GM12878 (cell line): Measurements from ENCODE around the gene OPRM1. TPM values are rescaled to one million over a fixed set of nuclear protein-coding genes. Genes with fewer than 3 reads are reported as not detected.

Source experiments
- ATAC-seq: fragments of 200-7000 bp; cut with Tn5 transposase; 3 replicates; pipeline ENCODE4 v1.9.1; 2020; ENCODE audit warnings: mild to moderate bottlenecking, moderate library complexity
- BruUV-seq: library from RNA; stranded (reverse); fragments of 400-500 nt; replicated peaks from 2 replicates; lab custom pipeline; 2021; lab: Mats Ljungman, UMichigan
- CTCF ChIA-PET: fragments of 300-600 bp; sonication (Branson Sonifier 250); formaldehyde crosslinking; extraction: SDS; loops from one replicate; lab custom pipeline; 2021; ENCODE audit warnings: inconsistent platforms; lab: Yijun Ruan, JAX
- POLR2A ChIA-PET: fragments of 350-600 bp; formaldehyde crosslinking; extraction: SDS; loops from one replicate; lab custom pipeline; 2021; ENCODE audit warnings: inconsistent platforms; lab: Charles Lee
- RAD21 ChIA-PET: fragments of 300-600 bp; sonication (Branson Sonifier 250); formaldehyde crosslinking; loops from one replicate; lab custom pipeline; 2023; ENCODE audit warnings: antibody characterized with exemption; ENCODE audit not compliant: unreplicated experiment; lab: Charles Lee
- SMC1A ChIA-PET: fragments of 300-600 bp; sonication (Branson Sonifier 250); formaldehyde crosslinking; loops from one replicate; lab custom pipeline; 2023; ENCODE audit not compliant: unreplicated experiment, uncharacterized antibody; lab: Charles Lee
- DNase-seq: peaks from one replicate; pipeline ENCODE4 v3.0.0-alpha.2; 2011; ENCODE audit warnings: low read depth, low spot score
- FAIRE-seq: peaks from 3 replicates; lab custom pipeline; 2011; peaks lifted over from hg19 to GRCh38; lab: Jason Lieb, UNC
- H2AFZ ChIP-seq: 2 replicates; pipeline ENCODE4 v1.6.0; 2011; ENCODE audit warnings: low read depth, low read length, control low read depth; ENCODE audit not compliant: control insufficient read depth
- H3K27ac ChIP-seq: 2 replicates; pipeline ENCODE4 v1.5.1; 2011; ENCODE audit warnings: control low read depth; ENCODE audit not compliant: control insufficient read depth, insufficient read depth
- H3K27me3 ChIP-seq, 2 experiments: replicated peaks in 1 of 2; 2 replicates each; pipeline versions ENCODE4 v1.6.0 to v1.6.1; 2011; ENCODE audit warnings: low read length in 1 of 2; ENCODE audit not compliant: control insufficient read depth in 2 of 2, insufficient read depth in 2 of 2
- H3K36me3 ChIP-seq, 2 experiments: 2 replicates each; pipeline ENCODE4 v1.5.1; 2011; ENCODE audit warnings: low read length in 1 of 2; ENCODE audit not compliant: control insufficient read depth in 2 of 2, insufficient read depth in 2 of 2
- H3K4me1 ChIP-seq: 2 replicates; pipeline ENCODE4 v1.6.1; 2011; ENCODE audit warnings: mild to moderate bottlenecking, low read length, moderate library complexity, mixed read lengths; ENCODE audit not compliant: control insufficient read depth, insufficient read depth
- H3K4me2 ChIP-seq: 2 replicates; pipeline ENCODE4 v1.6.0; 2011; ENCODE audit warnings: control low read depth; ENCODE audit not compliant: control insufficient read depth, insufficient read depth
- H3K4me3 ChIP-seq: fragments of 200-600 bp; sonication (generic); 2 replicates; pipeline ENCODE4 v1.5.1; 2016
- H3K79me2 ChIP-seq: 2 replicates; pipeline ENCODE4 v1.6.0; 2011; ENCODE audit warnings: low read length; ENCODE audit not compliant: control insufficient read depth, insufficient read depth
- H3K9ac ChIP-seq: 2 replicates; pipeline ENCODE4 v1.8.0; 2011; ENCODE audit warnings: low read length, control low read depth, mixed read lengths; ENCODE audit not compliant: control insufficient read depth, insufficient read depth
- H3K9me3 ChIP-seq: replicated peaks from 3 replicates; pipeline ENCODE4 v1.5.1; 2011; ENCODE audit warnings: mild to moderate bottlenecking, low read length; ENCODE audit not compliant: control insufficient read depth, insufficient read depth
- H4K20me1 ChIP-seq: 2 replicates; pipeline ENCODE4 v1.6.0; 2011; ENCODE audit not compliant: control insufficient read depth, insufficient read depth
- E2F8 ChIP-seq: fragments of 450-650 bp; IDR thresholded peaks from 2 replicates; pipeline ENCODE4 v1.6.1; 2018; ENCODE audit warnings: mild to moderate bottlenecking, low read depth, moderate library complexity; ENCODE audit not compliant: partially characterized antibody
- EZH2 ChIP-seq: IDR thresholded peaks from 2 replicates; pipeline ENCODE4 v1.6.1; 2012; ENCODE audit warnings: low read depth, mild to moderate bottlenecking, control low read depth, inconsistent platforms, low read length, borderline replicate concordance; ENCODE audit not compliant: control insufficient read depth
- KLF5 ChIP-seq: fragments of 450-650 bp; IDR thresholded peaks from 2 replicates; pipeline ENCODE4 v1.6.1; 2014; ENCODE audit warnings: mild to moderate bottlenecking; ENCODE audit not compliant: partially characterized antibody
- PAX8 ChIP-seq: fragments of 450-650 bp; IDR thresholded peaks from 2 replicates; pipeline ENCODE4 v1.6.1; 2017; ENCODE audit warnings: mild to moderate bottlenecking, moderate library complexity
- POLR2AphosphoS5 ChIP-seq: IDR thresholded peaks from 2 replicates; pipeline ENCODE4 v1.6.1; 2011; ENCODE audit warnings: mild to moderate bottlenecking, low read length, inconsistent platforms
- WRNIP1 ChIP-seq: IDR thresholded peaks from 2 replicates; pipeline ENCODE4 v1.6.1; 2011; ENCODE audit warnings: low read depth, low read length, improper control_type of control experiment, borderline replicate concordance
- ZNF274 ChIP-seq: IDR thresholded peaks from one replicate; pipeline ENCODE4 v1.8.0; 2011; ENCODE audit not compliant: insufficient read length, insufficient read depth
- WGBS: methylation state at CpG from one replicate; pipeline ENCODE4 v1.1.6; 2016; ENCODE audit warnings: low lambda C conversion rate; ENCODE audit not compliant: insufficient replicate concordance, insufficient coverage; ENCODE audit errors: missing lambda C conversion rate; 5-methylcytosine and 5-hydroxymethylcytosine counted together
- in situ Hi-C: fragments of 300-500 bp; cut with MboI; formaldehyde crosslinking; loops from 9 replicates; pipeline ENCODE4 v1.14.3; 2018; ENCODE audit warnings: mixed read lengths
- intact Hi-C: fragments of 100-400 bp; cut with micrococcal nuclease; formaldehyde crosslinking; loops from one replicate; pipeline ENCODE4 v1.14.2; 2022; ENCODE audit not compliant: unreplicated experiment
- polyA plus RNA-seq, 11 experiments: library from polyadenylated mRNA; depleted of rRNA in 4 of 11; unstranded in 6 of 11; stranded (reverse) in 5 of 11; fragments of >200 nt; fragmentation: Nextera tagmentation in 4 of 11; fragmentation: Illumina TruSeq in 1 of 11; extraction: Ambion mirVana in 4 of 11; extraction: Trizol in 1 of 11; gene quantifications; 1 replicate in 1 of 11; 2 replicates in 10 of 11; pipeline versions ENCODE4 v1.2.1 to v1.2.3, GENCODE V29; 2011 to 2016; ENCODE audit warnings: inconsistent platforms in 2 of 11, missing spikeins in 2 of 11, low read depth in 1 of 11
- total RNA-seq, 4 experiments: library from RNA; depleted of rRNA in 3 of 4; stranded (reverse); fragments of >200 nt in 3 of 4; fragmentation: Illumina TruSeq in 1 of 4; extraction: Trizol in 1 of 4; gene quantifications; 2 replicates each; pipeline versions ENCODE4 v1.2.1 to v1.2.3, GENCODE V29; 2013 to 2021
- TF ChIP-seq, protein P1 (sequence below): fragments of 450-650 bp; IDR thresholded peaks from 2 replicates; pipeline ENCODE4 v1.6.1; 2017; ENCODE audit warnings: mild to moderate bottlenecking, moderate library complexity

Gene OPRM1
- total and polyA plus RNA-seq, 10 of the 15 experiments (the other 5 are each of a cell fraction or from before 2014, with no cell fraction given) = not detected

DNA sequence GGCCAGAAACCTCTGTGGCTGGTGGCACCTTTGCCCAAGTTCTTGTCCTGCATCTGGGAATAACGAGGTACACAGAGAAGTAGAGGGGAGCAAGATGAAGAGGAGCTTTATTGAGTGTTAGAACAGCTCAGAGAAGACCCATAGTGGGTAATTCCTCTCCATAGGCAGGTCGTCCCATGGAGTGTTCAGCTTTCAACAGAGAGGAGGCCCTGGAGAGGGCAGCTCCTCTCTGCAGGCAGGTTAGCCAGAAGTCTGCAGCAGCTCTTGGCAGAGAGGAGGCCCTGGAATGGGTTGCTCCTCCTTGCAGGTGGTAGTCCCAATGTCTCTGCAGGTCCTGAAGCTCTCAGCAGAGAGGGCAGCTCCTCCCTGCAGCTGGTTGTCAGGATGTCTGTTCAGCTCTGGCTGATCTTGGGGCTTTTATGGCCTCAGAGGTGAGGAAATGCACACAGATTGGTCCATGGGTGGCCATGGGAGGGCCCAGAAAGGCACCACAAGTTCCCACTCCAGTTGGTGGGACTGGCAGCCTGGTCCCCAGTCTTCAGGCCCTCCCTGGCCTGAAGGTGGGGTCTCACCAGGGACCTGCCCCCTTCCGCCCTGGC, 228.6 kb downstream of the OPRM1 start:
- H3K36me3 ChIP-seq = no peaks in the 10 kb centered on the region
- in situ Hi-C loops (no loop called here), intact Hi-C loops (no loop called here)
- ChIA-PET POLR2A (interaction anchor here (0.6 to 1.4 kb wide), 2 partner anchors 16 to 93 kb away, joined by 3 to 4 read pairs; no protein-coding TSS in a partner anchor), SMC1A (interaction anchor here (1.0 to 4.4 kb wide), 12 partner anchors 9 to 107 kb away, joined by 3 to 43 read pairs (median 4); no protein-coding TSS in a partner anchor), RAD21 (interaction anchor here (1.0 to 3.3 kb wide), 3 partner anchors 9 to 20 kb away, joined by 5 to 15 read pairs (median 6); no protein-coding TSS in a partner anchor), CTCF (interaction anchor here (0.7 to 4.9 kb wide), 4 partner anchors 8 to 110 kb away, joined by 3 to 59 read pairs (median 8); no protein-coding TSS in a partner anchor)
- H3K4me1 ChIP-seq = no peaks in the 10 kb centered on the region
- H3K9ac ChIP-seq = no peak overlapping the region
- H3K4me3 ChIP-seq = no peak overlapping the region
- WGBS = 28% methylated on average over 3 of the region's 3 CpGs
- H3K27me3 ChIP-seq = no peaks in the 10 kb centered on the region
- no peak overlapping the region for H3K27ac ChIP-seq
- no peaks in the 10 kb centered on the region; the same call in 1 of the 3 replicates for H3K9me3 ChIP-seq
- H2AFZ ChIP-seq = no peak overlapping the region
- H4K20me1 ChIP-seq = no peaks in the 10 kb centered on the region
- no peak overlapping the region for H3K4me2 ChIP-seq
- ATAC-seq (peak; percentile 47), DNase-seq (no peak), FAIRE-seq (no peak)
- H3K79me2 ChIP-seq = no peaks in the 10 kb centered on the region
- TF ChIP-seq E2F8 (no peak), ZNF274 (no peak), KLF5 (no peak), EZH2 (no peak), PAX8 (no peak), WRNIP1 (no peak), POLR2AphosphoS5 (no peak)
- TF ChIP-seq, protein P1, sequence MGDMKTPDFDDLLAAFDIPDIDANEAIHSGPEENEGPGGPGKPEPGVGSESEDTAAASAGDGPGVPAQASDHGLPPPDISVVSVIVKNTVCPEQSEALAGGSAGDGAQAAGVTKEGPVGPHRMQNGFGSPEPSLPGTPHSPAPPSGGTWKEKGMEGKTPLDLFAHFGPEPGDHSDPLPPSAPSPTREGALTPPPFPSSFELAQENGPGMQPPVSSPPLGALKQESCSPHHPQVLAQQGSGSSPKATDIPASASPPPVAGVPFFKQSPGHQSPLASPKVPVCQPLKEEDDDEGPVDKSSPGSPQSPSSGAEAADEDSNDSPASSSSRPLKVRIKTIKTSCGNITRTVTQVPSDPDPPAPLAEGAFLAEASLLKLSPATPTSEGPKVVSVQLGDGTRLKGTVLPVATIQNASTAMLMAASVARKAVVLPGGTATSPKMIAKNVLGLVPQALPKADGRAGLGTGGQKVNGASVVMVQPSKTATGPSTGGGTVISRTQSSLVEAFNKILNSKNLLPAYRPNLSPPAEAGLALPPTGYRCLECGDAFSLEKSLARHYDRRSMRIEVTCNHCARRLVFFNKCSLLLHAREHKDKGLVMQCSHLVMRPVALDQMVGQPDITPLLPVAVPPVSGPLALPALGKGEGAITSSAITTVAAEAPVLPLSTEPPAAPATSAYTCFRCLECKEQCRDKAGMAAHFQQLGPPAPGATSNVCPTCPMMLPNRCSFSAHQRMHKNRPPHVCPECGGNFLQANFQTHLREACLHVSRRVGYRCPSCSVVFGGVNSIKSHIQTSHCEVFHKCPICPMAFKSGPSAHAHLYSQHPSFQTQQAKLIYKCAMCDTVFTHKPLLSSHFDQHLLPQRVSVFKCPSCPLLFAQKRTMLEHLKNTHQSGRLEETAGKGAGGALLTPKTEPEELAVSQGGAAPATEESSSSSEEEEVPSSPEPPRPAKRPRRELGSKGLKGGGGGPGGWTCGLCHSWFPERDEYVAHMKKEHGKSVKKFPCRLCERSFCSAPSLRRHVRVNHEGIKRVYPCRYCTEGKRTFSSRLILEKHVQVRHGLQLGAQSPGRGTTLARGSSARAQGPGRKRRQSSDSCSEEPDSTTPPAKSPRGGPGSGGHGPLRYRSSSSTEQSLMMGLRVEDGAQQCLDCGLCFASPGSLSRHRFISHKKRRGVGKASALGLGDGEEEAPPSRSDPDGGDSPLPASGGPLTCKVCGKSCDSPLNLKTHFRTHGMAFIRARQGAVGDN = no peak
- no TSS peak for BruUV-seq
